ENCODE results near the gene SCUBE2.
A peak's percentile ranks its signal among the peaks of the same experiment; 100 is the strongest.

SCUBE2 gene

DNA sequence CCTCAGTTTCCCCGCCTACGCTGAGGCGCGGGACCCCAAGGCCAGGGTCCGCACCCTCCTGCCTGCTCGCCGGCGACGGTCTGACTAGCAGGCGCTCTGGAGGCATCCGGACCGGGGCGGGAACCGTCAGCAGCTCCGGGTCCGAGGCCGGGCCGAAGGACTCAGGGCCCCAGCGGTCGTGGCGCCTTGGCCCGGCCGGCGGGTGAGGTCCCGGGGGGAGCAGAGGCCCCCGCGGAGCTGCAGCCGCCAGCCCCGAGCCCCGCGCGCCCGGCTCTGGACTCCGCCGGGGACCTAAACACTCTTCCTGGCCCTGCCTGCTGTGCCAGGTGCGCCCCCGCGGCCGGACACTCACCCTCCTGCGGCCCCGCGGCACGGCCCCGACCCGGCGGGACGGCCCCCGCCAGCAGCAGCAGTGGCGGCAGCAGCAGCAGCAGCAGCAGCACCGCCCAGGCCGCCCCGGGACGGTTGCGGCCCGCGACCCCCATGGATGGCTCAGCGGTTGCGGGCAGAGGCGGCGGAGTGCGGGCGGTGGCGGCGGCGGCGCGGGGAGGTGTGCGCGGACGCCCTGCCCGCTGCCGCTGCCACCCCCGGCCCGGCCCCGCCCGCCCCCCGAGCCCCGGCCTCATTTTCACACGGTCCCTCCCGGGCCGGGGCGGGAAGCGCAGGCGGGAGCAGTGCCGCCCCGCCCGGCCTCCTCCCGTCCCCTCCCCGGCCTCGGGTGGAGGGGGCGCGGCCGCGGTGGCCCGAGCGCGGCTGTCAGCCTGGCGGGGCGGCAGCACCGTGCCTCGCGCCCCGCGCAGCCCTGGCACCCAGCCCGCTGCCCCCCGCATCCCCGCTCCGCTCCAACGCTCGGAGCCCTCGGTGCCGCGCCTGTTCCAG lies at the start of gene SCUBE2:
SCUBE2 (minus strand) TSS at position 556 of the 879 bp plus-strand sequence; CDS start at position 485, 71 bp downstream.
- no peak for DNase-seq

DNA sequence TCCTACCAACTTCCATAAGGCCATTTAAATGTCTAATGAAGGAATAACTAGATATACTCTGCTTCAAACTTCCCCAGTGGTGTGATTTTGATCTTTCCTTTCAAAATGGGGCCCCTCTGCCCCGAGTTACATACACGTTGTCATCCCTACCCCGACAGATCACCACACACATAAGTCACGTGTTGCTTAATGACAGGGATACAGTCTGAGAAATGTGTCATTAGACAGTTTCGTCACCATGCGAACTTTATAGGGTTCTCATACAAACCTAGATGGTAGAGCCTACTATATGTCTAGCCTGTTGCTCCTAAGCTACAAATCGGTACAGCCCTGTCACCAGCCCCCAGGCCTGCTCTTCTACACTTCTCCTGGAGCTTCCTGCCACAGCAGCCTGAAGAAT lies 49.8 kb upstream of the SCUBE2 start:
- no peak for DNase-seq

DNA sequence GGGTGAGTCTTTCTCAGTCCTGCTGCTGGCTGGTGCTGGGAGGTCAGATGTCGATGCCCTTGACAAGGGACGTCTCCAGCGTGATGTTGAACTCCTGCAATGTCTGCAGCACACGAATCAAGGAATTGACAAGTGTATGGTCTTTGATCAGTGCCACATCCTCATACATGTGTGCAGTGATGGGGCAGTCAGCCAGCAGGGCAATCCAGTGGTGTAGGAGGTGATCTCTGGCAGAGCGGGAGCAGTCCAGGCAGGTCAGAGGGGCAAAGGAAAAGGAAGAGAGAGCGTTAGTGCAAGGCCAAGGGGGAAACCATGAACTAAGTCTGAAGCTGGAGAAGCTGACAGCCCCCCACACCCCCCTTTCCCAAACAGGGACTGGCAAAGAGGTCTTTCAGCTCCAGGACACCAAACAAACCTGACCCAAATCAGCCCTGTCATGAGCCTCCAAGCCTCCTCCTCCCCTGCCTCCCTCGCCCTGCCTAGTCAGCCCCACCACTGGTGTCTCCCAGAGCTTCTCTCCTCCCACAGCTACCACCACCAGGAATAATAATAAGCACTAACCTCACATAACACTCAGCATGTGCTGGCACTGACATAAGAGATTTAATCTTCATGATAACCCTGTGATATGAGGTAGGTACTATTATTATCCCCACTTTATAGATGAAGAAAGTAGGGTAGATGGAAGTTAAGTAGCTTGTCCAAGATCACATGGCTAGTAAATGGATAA lies 48.4 kb upstream of the SCUBE2 start:
- no peak for DNase-seq

DNA sequence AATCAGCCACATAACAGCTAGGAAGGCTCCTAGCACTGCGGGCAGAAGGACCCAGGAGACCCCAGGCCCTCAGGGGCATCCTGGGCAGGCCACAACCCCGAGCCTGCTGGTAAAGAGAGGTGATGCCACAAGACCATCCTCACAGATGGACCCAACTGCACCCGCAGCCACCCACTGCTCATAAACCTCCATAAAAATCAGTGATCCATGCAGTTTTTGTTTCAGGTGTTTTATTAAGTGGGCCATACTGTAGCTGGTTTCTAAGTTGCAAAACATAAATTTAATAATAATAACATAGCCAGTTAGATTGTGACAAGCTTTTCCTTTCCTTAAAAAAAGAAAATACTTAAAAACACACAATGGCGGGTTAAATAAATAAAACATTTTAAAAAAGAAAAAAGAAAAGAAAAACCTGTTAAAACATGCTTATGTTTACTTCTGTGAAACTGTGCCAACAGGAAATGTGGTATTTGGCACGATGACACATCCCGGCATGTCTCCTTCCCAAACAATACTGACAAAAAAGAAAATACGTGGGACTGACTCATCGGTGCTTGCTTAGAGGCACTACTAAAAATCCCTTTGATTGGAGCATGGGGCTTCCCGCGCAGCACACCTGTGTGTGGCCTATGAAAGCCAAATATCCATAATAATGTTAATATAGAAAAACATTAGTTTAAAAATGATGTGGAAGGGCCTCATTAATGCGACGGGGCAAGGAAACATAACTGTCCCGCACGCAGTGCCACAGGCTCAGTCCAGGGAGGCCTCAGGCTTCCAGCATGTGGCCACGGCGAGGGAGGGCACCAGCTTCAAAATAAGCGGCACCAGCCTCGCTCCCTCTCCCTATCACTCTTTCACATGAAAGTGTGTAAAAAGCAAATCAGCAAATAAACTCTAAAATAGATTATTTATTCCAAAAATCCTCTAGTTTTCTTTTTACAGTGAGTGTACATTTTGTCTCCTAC lies 47.5 kb upstream of the SCUBE2 start:
- DNase-seq, result peak; percentile 97

DNA sequence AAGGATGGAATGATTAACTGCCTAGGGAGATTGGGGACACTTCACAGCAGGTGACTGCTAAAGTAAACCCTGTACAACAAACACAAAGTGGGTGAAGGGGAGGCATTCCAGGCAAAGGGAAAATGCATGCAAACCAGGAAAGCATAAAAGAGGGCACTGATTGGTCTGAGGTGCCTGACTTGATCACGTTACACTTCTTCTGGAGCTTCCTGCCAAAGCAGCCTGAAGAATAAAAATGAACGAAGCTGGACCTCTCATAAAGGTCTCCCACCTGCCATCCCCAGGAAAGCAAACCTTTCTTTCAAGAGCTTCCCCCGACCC lies 46.7 kb upstream of the SCUBE2 start:
- peak; percentile 97 for DNase-seq

DNA sequence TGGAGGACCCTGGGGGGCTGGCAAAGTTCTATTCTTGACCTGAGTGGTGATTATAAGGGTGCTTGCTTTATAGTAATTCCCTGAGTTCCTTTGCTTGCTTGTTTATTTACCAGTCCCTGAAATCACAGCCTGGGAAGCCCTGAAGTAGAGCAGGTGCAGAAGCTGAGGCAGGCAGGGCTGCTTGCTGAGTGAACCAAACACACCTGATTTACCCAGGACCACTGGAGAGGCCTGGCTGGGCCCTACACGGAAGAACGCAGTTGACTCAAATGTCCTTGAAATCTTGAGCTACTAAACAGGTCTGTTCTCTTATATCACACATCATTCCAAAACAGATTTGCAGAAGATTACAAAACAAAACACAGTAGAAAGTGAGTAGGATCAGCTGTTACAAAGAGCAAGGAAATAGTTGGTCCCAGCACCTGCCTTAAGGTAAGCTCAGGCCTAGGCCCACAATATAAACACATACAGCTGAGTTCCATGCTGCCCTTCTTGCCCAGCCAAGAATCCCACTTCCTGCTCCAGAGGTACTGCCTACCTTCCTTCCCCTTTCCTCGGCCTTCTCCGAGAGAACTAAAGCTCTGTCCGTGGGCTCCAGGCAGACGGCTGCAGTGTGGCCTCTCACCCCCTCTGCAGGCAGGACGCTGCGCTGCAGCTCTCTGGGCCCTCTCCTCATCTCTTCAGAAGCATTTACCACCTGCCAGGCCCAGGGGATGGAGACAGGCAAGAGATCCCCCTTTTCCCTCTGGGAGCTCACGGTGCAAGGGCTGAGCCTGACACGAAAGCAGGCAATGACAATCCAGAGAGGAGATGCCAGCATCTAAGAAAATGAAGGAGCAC lies 46.1 kb upstream of the SCUBE2 start:
- peak; percentile 97 for DNase-seq

DNA sequence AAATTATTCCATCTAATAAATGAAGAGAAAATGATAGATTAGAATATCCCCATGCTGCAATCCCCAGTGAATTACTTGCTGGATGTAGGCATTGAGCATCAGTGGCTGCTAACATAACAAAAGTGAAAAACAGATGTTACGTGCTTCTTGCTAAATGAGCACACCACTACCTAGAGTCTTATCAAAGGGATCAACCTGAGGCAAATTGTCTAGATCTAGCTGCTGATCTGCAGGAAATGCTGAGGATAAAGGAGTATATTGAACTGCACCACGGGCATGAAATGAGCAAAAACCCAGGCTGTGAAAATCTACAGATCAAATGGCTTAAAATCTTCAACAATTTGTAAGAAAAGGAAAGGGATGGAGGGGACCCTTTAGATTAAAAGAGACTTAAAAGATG lies 45.3 kb upstream of the SCUBE2 start:
- DNase-seq, result no peak

DNA sequence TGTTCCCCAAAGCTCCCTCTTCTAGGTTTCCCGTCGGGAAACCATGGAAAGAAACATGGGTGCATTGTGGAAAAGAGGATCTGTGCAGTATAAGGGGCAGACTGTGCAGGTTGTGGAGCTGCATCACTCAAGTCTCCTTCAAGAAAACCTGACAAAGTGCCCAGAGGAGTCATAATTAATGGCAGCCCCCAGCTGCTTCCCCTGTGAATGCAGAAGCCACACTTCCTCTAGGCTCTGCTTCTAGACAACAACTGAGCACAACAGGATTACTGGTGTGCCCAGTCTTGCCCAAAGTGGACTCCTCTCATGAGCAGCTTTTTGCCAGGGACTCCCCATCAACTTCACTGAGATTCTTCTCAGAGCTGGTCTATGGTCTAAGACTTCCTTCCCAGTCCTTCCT lies 42.6 kb upstream of the SCUBE2 start:
- no peak for DNase-seq

DNA sequence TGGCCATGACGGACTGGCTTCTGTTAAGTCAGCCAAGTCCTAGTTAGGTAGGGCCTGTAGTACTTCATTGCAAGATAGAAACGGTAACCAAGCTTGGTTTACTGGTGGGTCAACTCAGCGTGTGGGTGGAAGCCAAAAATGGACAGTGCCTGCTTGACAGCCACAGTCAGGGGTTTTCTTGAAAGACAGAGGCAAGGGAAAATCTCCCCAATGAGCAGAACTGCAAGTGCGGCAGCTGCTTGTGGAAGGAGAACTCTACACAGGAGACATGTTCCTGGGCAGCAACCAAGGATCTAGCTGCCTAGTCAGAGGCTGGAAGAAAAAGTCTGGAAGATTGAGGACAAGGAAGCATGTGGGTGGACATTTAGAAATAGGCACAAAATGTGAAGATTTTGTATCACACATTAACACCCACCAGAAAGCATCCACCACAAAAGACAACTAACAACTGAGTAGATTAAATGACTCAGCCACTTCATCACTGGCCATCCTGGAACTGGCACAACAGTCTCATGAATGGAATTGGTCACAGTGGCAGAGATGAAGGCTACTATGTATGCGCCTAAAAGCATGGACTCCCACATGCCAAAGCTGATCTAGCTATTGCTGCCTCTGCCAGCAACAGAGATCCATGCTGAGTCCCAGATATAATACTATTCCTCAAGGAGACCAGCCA lies 40.9 kb upstream of the SCUBE2 start:
- DNase-seq, result no peak

DNA sequence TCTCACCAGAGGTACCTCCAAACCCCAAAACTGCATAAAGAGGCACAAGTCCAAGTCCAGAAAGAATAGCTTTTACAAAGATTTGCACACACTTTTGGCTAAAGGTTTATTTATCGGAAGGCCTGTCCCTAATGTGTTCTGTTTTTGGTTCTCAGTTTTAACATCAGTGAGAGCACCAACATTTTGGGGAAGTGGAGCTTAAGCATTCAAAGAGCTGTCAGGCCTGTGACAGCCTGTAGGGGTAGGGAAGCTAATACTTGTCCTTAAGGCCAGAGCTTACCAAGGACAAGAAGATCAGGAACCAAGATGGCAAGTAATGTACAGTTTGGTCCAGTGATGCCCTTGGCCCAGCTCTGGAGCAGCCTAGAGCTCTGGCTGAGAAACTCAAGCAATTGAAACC lies 38.9 kb upstream of the SCUBE2 start:
- no peak for DNase-seq

DNA sequence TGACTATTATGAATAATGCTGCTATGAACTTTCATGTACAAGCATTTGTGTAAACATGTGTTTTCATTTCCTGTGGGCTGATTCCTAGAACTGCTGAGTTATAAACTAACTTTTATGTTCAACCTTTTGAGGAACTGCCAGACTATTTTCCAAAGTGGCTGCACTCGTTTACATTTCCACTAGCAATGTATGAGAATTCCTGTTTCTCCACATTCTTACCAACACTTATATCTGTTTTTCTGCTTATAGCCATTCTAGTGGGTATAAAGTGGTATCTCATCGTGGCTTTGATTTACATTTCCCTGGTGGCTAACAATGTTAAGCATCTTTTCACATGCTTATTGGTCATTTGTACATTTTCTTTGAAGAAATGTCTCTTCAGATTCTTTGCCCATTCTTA lies 35.2 kb upstream of the SCUBE2 start:
- no peak for DNase-seq

DNA sequence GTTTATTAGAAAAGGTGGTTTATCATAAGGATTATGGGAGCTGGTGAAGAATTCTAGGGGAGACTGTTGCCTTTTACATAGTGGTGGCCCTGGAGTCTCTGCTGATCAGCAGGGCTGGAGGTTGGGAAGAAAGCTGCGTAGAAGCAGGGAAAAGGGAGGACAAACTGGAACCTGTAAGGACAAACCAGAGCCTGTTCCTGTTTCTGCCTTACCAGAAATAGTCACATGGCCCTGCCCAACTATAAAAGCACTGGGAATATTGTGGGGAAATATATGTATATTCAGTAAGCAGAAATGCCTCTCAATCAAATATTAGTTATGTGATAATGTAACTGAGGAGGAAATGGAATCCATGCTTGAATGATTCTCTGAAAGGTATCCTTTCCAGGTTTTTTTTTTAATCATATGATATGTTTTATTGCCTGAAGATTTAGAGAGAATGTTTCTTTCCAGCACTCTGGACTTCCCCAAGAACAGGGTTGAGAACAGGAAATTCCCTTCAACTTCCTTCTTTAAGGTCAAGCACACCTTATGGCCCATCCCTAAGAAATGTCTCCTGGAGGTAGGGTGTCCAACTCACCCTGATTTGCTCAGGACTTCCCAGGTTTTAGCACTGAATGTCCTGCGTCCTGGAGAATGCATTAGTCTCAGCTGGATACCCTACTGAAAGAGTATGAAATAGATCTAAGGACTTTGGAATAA lies 33.9 kb upstream of the SCUBE2 start:
- DNase-seq, result no peak

DNA sequence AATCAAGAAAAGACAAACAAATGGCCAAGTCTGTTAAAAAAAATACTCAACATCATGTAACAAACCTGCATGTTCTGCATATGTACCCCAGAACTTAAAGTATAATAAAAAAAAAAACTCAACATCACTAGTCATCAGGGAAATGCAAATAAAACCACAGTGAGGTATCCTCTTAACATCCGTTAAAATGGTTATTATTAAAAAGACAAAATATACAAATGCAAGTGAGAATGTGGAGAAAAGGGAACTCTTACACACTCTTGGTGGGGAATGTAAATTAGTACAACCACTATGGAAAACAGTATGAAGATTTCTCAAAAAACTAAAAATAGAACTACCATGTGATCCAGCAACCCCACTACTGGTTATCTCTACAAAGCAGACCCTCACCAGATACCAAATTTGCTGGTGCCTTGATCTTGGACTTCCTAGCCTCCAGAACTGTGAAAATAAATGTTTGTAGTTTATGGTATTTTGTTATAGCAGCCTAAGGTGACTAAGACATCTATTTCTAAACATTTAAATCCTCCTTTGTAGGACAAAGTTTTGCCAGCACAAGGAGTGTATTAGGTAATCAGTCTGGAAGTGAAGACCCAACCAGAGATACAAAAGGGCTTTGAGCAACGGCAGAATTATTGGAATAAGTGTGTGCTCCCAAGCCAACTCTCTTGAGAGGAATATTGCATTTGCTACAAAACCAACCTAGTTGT lies 32.4 kb upstream of the SCUBE2 start:
- DNase-seq, result no peak

DNA sequence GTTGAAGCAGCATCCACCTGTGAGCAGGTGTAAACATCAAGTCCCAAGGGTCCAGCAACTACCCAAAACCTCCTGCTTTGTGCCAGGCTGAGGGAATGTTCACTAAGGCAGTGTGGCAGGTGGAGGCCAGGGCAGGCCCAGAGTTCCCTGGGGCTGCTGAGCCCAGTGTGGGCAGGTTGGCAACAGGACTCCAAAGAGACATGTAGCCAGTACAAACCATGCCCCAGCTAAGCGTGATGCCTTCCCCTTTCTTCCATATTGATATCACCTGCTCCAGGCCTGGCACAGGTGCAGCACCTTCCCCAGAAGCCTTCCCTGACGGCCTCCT lies 30.0 kb upstream of the SCUBE2 start:
- no peak for DNase-seq

DNA sequence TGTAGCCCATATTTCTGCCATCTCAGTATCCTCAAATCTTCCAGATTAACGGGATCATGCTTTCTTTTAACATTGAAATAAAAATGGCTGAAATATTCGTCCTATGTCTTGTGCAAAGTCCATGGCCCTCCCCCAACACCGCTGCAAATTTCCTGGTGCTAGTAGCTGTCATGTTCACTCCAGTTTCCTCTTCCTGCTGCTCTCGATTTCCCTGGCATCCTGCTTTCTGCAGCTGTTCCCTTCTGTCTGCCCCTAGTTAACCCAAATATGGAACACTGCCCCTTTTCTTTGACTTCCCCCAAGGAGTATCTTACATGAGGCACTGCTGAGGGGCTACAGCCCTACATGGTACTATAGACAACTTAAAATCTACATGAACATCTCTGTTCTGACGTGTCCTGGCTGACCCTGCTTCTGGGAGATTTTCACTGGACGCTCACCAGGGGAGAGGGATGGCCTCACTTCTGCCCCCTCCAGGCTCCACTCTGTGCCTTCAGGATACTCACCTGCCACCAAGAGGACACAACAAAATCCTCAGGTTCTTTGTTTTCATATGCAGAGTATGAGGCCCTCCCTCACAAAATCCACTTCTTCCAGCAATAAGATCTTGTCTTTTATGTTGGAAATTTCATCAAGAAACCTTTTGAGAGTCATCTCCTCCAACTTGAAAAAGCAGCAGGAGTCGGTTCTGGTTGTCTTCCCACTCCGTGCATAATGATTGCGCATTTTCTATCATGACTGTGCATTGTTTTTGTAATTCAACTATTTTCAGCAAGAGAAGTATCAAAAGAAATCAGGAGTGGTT lies 29.5 kb upstream of the SCUBE2 start:
- DNase-seq, result no peak

DNA sequence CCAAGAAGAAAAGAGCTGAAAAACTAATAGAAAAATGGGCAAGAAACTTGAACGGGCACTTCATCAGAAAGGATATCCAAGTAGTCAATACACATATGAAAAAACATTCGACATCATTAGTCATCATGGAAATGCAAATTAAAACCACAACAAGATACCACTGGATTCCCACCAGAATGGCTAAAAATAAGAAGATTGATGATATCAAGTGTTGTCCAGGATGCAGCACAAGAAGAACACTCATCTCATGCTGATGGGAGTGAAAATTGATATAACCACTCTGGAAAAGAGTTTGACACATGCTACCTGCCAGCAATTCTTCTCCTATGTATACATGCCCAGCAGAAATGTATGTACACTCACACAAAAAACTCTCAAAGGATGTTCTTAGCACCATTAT lies 26.9 kb upstream of the SCUBE2 start:
- DNase-seq, result no peak

DNA sequence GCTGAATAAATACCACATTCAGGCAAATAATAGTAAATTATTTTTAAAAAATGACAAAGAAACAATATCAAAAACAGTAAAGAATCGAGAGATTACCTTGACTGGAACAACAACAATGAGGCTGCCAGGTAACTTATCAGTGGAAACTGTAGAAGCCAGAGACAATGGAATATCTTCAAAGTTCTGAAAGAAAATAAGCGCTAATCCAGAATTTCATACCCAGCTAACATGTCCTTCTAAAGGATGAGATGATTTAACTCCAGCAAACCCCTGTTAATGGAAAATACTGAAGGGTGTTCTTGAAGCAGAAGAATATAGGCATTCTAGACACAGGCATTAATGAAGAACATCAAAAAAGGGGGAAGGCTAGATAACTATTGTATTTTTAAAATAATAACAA lies 20.7 kb upstream of the SCUBE2 start:
- DNase-seq, result no peak

DNA sequence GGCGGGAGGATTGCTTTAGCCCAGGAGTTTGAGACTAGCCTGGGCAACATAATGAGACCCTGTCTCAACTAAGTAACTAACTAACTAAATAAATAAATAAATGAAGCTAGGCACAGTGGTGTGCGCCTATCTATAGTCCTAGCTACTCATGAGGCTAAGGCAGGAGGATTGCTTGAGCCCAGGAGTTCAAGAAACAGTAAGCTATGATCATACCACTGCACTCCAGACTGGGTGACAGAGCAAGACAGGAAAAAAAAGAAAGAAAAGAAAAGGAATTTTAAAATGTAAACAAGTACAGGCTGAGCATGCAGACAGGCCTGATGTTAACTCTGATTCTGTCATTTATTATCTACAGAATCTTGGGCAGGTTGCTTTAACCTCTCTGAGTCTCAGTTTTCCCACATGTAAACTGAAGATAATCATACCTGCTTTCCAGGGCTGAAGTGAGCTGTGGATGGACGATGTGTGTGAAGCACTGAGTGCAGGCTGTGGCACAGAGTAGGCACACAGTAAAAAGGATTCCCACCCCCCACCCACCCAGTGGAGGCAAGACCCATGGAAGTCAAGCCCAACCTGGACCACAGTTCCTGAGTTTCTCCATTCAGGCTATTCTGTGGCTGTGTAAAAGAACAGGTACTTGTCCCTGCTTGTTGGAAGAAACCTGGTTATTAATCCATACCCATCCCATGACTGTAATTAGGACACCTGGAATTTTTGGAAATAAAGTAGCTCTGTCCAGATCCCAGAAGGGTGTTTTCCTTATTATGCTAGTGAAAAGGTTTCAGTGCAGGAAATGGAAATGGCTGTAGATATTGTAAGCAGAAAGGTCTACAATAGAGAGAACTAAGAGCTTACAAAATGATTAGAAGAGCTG lies 18.7 kb upstream of the SCUBE2 start:
- DNase-seq, result no peak

DNA sequence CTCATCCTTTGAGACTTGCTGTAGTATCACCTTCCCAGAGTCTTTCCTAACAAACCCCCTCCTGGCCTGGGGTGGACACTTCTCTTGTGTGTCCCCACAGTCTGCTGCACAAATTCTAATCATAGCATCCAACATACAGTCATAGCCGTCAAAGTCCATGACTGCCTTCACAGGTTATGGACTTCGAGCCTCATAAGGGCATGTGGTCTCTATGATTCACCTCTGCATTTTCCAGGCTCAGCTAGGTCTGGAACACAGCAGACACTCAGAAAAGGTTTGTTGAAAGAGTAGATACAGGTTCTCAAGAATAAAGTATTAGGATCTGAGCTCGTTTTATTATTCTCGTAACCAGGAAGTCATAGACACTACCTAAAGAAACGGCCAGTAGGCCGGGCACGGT lies 13.2 kb upstream of the SCUBE2 start:
- no peak for DNase-seq
